Measurements from ENCODE around the gene TOMM20. TPM values are rescaled to one million over a fixed set of nuclear protein-coding genes. Genes with fewer than 3 reads are reported as not detected.

Gene TOMM20
- total and polyA plus RNA-seq, 2 experiments from 2014 or later, result 71.8 to 114 TPM

DNA sequence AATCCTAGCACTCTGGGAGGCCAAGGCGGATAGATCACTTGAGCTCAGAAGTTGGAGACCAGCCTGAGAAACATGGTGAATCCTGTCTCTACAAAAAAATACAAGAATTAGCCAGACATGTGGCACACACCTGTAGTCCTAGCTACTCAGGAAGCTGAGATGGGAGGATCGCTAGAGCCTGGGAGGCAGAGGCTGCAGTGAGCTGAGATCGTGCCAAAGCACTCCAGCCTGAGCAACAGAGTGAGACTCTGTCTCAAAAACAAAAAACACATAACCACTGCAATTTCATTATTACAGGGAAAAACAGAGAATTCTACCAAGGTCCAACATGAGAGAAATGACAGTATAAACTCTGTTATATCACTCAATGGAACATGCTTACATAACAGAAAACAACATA is 4.4 kb upstream of the TOMM20 start:
- Histone ChIP-seq H3K36me3 (peaks cover 31% of the 10 kb centered on the region), H3K27me3 (no peaks in the 10 kb centered on the region), H3K27ac (no peak overlapping the region), H3K9me3 (ENCODE audit: low read depth) (no peaks in the 10 kb centered on the region), H3K4me3 (no peak overlapping the region), H3K4me1 (ENCODE audit: low read depth) (no peaks in the 10 kb centered on the region)
- TF ChIP-seq, protein P1, sequence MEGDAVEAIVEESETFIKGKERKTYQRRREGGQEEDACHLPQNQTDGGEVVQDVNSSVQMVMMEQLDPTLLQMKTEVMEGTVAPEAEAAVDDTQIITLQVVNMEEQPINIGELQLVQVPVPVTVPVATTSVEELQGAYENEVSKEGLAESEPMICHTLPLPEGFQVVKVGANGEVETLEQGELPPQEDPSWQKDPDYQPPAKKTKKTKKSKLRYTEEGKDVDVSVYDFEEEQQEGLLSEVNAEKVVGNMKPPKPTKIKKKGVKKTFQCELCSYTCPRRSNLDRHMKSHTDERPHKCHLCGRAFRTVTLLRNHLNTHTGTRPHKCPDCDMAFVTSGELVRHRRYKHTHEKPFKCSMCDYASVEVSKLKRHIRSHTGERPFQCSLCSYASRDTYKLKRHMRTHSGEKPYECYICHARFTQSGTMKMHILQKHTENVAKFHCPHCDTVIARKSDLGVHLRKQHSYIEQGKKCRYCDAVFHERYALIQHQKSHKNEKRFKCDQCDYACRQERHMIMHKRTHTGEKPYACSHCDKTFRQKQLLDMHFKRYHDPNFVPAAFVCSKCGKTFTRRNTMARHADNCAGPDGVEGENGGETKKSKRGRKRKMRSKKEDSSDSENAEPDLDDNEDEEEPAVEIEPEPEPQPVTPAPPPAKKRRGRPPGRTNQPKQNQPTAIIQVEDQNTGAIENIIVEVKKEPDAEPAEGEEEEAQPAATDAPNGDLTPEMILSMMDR (IDR thresholded peaks at IDR 0.05; ENCODE audit: low read depth, low read length), result no peak
- no peak for DNase-seq (ENCODE audit: low read depth in 1 of 2, low spot score in 1 of 2)

DNA sequence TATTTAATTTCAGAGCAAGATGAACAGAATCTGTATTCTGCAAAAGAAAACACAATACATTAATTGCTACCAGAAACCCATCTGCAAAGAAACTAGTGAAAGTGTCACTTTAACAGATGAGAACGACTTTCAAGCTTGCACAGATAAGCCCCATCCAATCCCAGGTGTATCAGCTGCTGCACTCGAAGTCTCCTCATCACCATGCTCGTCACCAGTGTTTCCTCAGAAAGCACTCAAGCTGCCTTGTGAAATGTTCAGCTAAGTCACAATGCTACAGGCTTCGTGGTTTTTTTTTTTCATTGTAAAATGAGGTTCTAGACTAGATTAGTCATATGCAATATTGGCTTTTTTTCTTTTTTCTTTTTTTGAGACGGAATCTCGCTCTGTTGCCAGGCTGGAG is 3.3 kb upstream of the TOMM20 start:
- Histone ChIP-seq H3K36me3 (peaks cover 25% of the 10 kb centered on the region), H3K4me1 (ENCODE audit: low read depth) (peaks cover 7% of the 10 kb centered on the region), H3K27ac (no peak overlapping the region), H3K4me3 (no peak overlapping the region), H3K27me3 (no peaks in the 10 kb centered on the region), H3K9me3 (ENCODE audit: low read depth) (no peaks in the 10 kb centered on the region)
- TF ChIP-seq, protein P1 (IDR thresholded peaks at IDR 0.05; ENCODE audit: low read depth, low read length), result no peak
- DNase-seq (ENCODE audit: low read depth in 1 of 2, low spot score in 1 of 2), result no peak

DNA sequence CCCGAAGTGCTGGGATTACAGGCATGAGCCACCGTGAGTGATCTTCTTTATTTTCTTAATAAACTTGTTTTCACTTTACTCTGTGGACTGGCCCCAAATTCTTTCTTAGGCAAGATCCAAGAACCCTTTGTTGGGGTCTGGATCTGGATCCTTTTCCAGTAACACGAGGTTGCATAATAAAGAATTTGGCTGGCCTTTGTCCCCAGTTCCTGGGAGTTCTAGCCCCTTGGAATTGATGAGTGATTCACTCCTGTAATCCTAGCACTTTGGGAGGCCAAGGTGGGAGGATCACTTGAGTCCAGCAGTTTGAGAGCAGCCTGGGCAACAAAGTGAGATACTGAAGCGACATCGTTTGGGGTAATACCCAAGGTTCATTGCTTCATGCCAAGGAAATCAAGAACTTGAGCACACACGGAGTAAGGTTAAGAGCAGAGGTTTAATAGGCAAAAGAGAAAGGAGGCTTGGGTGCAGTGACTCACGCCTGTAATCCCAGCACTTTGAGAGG is 2.2 kb upstream of the TOMM20 start:
- H3K4me3 ChIP-seq, result no peak overlapping the region
- no peak overlapping the region for H3K27ac ChIP-seq
- no peaks in the 10 kb centered on the region for H3K27me3 ChIP-seq
- peaks cover 11% of the 10 kb centered on the region for H3K4me1 ChIP-seq (ENCODE audit: low read depth)
- H3K9me3 ChIP-seq (ENCODE audit: low read depth), result no peaks in the 10 kb centered on the region
- peaks cover 13% of the 10 kb centered on the region for H3K36me3 ChIP-seq
- TF ChIP-seq, protein P1 (IDR thresholded peaks at IDR 0.05; ENCODE audit: low read depth, low read length), result no peak
- no peak for DNase-seq (ENCODE audit: low read depth in 1 of 2, low spot score in 1 of 2)

DNA sequence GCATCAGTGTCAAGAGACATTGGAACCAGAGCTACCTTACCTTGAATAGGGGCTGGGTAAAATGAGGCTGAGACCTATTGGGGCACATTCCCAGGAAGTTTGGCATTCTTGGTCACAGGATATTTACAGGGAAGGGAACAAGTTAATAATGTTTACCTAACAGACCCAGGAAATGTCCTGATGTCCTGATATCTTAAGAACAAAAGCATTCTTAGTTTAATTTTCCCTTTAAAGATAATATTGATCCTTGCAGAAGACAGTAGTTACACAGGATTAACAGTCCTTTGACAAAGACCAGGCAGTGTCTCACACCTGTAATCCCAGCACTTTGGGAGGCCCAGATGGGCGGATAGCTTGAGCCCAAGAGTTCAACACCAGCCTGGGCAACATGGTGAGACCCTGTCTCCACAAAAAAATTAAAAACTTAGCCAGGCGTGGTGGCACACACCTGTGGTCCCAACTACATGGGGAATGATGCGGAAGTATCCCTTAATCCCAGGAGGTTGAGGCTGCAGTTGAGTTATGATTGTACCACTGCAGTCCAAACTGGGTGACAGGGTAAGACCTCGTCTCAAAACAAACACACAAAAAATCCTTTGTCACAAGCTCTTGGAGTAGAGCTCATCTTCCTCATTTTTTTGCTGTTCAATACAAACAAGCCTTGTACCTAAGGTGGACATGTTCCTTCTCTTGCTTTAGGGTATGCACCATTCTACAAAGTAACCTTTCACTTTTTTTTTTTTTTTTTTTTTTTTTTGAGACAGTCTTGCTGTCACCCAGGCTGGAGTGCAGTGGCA is 1.3 kb upstream of the TOMM20 start:
- no peak for DNase-seq (ENCODE audit: low read depth in 1 of 2, low spot score in 1 of 2)
- no peak overlapping the region for H3K27ac ChIP-seq
- no peaks in the 10 kb centered on the region for H3K27me3 ChIP-seq
- H3K9me3 ChIP-seq (ENCODE audit: low read depth), result no peaks in the 10 kb centered on the region
- H3K4me3 ChIP-seq, result no peak overlapping the region
- H3K4me1 ChIP-seq (ENCODE audit: low read depth), result peaks cover 11% of the 10 kb centered on the region
- H3K36me3 ChIP-seq, result peaks cover 8% of the 10 kb centered on the region
- TF ChIP-seq, protein P1 (IDR thresholded peaks at IDR 0.05; ENCODE audit: low read depth, low read length), result no peak

DNA sequence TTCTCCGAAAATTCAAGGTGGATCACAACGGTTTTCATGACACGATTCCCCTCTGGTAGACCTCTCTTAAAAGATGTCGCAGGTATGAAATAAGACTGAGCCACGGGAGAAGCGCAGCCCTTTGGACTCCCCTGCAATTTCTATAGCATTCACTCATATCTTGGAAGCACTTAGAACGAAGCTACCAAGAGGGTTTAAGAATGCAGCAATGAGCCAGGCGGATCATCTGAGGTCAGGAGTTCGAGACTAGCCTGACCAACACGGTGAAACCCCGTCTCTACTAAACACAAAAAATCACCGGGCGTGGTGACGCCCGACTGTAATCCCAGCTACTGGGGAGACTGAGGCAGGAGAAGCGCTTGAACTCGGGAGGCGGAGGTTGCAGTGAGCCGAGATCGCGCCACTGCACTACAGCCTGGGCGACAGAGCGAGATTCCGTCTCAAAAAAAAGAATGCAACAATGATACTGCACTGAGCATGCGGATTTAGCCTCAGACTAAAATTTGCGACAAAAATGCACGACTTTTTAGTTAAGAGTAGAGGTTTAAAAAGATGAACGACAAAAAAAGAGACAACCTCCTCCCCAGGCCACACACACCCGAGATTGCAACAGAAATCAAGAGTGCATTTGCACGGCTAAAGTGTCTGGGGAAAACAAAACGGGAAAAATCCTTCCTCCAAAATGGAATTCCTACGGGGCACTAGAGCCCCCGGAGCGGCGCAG is 743 bp downstream of the TOMM20 start:
- Histone ChIP-seq H3K27me3 (no peaks in the 10 kb centered on the region), H3K27ac (peak overlapping the region; percentile 97), H3K4me3 (peak overlapping the region; percentile 80), H3K36me3 (peaks cover 7% of the 10 kb centered on the region), H3K9me3 (ENCODE audit: low read depth) (no peaks in the 10 kb centered on the region), H3K4me1 (ENCODE audit: low read depth) (peaks cover 11% of the 10 kb centered on the region)
- DNase-seq (ENCODE audit: low read depth in 1 of 2, low spot score in 1 of 2), result peak; percentile 15 to 16
- TF ChIP-seq, protein P1 (IDR thresholded peaks at IDR 0.05; ENCODE audit: low read depth, low read length), result no peak
